NCI-H1105 treated with DMSO at 0.1 percent for 48 hours (cell line): ENCODE data around the gene GNLY.
"Not testable (repeated sequence)": the region's sequence is repeated elsewhere in the genome, so short reads cannot be mapped to it uniquely, and the experiment has no call there.

Experiments
- DNase-seq: peaks from one replicate; lab custom pipeline; 2025; lab: John Stamatoyannopoulos, UW

Gene GNLY

GRCh38 chr2:85694052-85695025, at the start of gene GNLY:
Gene GNLY (plus strand): TSS chr2:85694358. CDS start chr2:85694419, 61 bp downstream.
- no peak for DNase-seq

- DNase-seq: no peak
Observed at GRCh38 chr2:85644909-85645308, 49.2 kb upstream of the GNLY start.

- DNase-seq: no peak
Observed at GRCh38 chr2:85646166-85646565, 48.0 kb upstream of the GNLY start.

GRCh38 chr2:85647823-85648526, 46.2 kb upstream of the GNLY start:
- no peak for DNase-seq

GRCh38 chr2:85648619-85649018, 45.5 kb upstream of the GNLY start:
- no peak for DNase-seq

- DNase-seq: no peak
Observed at GRCh38 chr2:85649201-85650190, 44.7 kb upstream of the GNLY start.

- no peak for DNase-seq
Observed at GRCh38 chr2:85650456-85650855, 43.7 kb upstream of the GNLY start.

- DNase-seq: no peak
Observed at GRCh38 chr2:85651097-85651496, 43.1 kb upstream of the GNLY start.

- DNase-seq: no peak
Observed at GRCh38 chr2:85652056-85652455, 42.1 kb upstream of the GNLY start.

- no peak for DNase-seq
Observed at GRCh38 chr2:85653996-85654395, 40.2 kb upstream of the GNLY start.

GRCh38 chr2:85655961-85656417, 38.2 kb upstream of the GNLY start:
- DNase-seq: no peak

- DNase-seq: no peak
Observed at GRCh38 chr2:85656468-85656867, 37.7 kb upstream of the GNLY start.

GRCh38 chr2:85657399-85657798, 36.8 kb upstream of the GNLY start:
- not testable (repeated sequence) for DNase-seq

- DNase-seq: no peak
Observed at GRCh38 chr2:85659324-85659981, 34.7 kb upstream of the GNLY start.

GRCh38 chr2:85660301-85660700, 33.9 kb upstream of the GNLY start:
- DNase-seq: not testable (repeated sequence)

GRCh38 chr2:85660725-85661124, 33.4 kb upstream of the GNLY start:
- DNase-seq: no peak

GRCh38 chr2:85661139-85661858, 32.9 kb upstream of the GNLY start:
- no peak for DNase-seq

GRCh38 chr2:85662899-85663593, 31.1 kb upstream of the GNLY start:
- no peak for DNase-seq

- no peak for DNase-seq
Observed at GRCh38 chr2:85663594-85664565, 30.3 kb upstream of the GNLY start.
